Sigmoid colon (tissue), 7 donors: Measurements from ENCODE around the gene PNMA8B. TPM values are rescaled to one million over a fixed set of nuclear protein-coding genes. Genes with fewer than 3 reads are reported as not detected.

Experiments used
- DNase-seq: peaks from one replicate; pipeline ENCODE4 v3.0.0-alpha.2; 2019
- H3K27ac ChIP-seq, 4 donors: fragments of 200-600 bp; sonication (generic); one replicate each; pipeline ENCODE4 v1.5.1; 2016 to 2019; ENCODE audit warnings: mild to moderate bottlenecking in 1 of 4
- H3K27me3 ChIP-seq, 3 donors: fragments of 200-600 bp; sonication (generic); one replicate each; pipeline ENCODE4 v1.5.1; 2019; ENCODE audit warnings: mild to moderate bottlenecking in 1 of 3
- H3K36me3 ChIP-seq, 4 donors: fragments of 200-600 bp; sonication (generic); one replicate each; pipeline ENCODE4 v1.5.1; 2016 to 2019
- H3K4me1 ChIP-seq, 4 donors: fragments of 200-600 bp; sonication (generic); one replicate each; pipeline ENCODE4 v1.5.1; 2017 to 2019
- H3K4me3 ChIP-seq, 4 donors: fragments of 200-600 bp; sonication (generic); one replicate each; pipeline ENCODE4 v1.5.1; 2017 to 2019; ENCODE audit warnings: mild to moderate bottlenecking in 2 of 4, moderate library complexity in 1 of 4
- H3K9me3 ChIP-seq, 4 donors: fragments of 200-600 bp in 3 of 4; sonication (generic) in 3 of 4; one replicate each; pipeline versions ENCODE4 v1.5.1 to v1.6.1; 2013 to 2019
- CTCF ChIP-seq, 4 experiments: fragments of 450-650 bp in 3 of 4; fragments of 200-600 bp in 1 of 4; IDR thresholded peaks; one replicate each; pipeline ENCODE4 v1.5.1; 2016 to 2019; ENCODE audit warnings: antibody characterized with exemption in 4 of 4, mild to moderate bottlenecking in 3 of 4, moderate library complexity in 2 of 4
- EP300 ChIP-seq, 4 donors: sonication (generic); formaldehyde crosslinking; IDR thresholded peaks; one replicate each; pipeline ENCODE4 v1.6.1; 2017; ENCODE audit warnings: antibody characterized with exemption in 4 of 4
- POLR2A ChIP-seq, 2 donors: fragments of 450-650 bp; IDR thresholded peaks; one replicate each; pipeline ENCODE4 v1.6.1; 2016; ENCODE audit warnings: antibody characterized with exemption in 2 of 2, mild to moderate bottlenecking in 2 of 2, moderate library complexity in 2 of 2
- POLR2AphosphoS5 ChIP-seq, 4 donors: sonication (generic); formaldehyde crosslinking; IDR thresholded peaks; one replicate each; pipeline ENCODE4 v1.6.1; 2017; ENCODE audit warnings: antibody characterized with exemption in 4 of 4
- WGBS, 2 donors: extraction: QIAGEN DNeasy Blood & Tissue Kit; methylation state at CpG; one replicate each; pipeline ENCODE4 v1.1.7; 2013; 5-methylcytosine and 5-hydroxymethylcytosine counted together
- intact Hi-C: fragments of 100-400 bp; cut with DNase I; formaldehyde crosslinking; loops from one replicate; pipeline ENCODE4 v1.15.1; 2023
- polyA plus RNA-seq, 3 donors: library from polyadenylated mRNA; stranded (reverse); fragments of 200-250 nt; gene quantifications; one replicate each; pipeline ENCODE4 v1.2.3, GENCODE V29; 2013
- total RNA-seq, 4 donors: library from RNA; depleted of rRNA; stranded (reverse); fragments of >200 nt; gene quantifications; one replicate each; pipeline ENCODE4 v1.1.0, GENCODE V29; 2016
- donor health status: healthy with polysubstance abuse.
- donor health status: Bipolar disorder and iron deficiency.
- donor health status: healthy.

Gene PNMA8B
- total and polyA plus RNA-seq, 7 donors: 0.60 to 1.9 (median 1.4) TPM; not detected in 1

GRCh38 chr19:46492841-46493235, 2.8 kb downstream of the PNMA8B start:
- H3K36me3 ChIP-seq: no peaks in the 10 kb centered on the region
- no peaks in the 10 kb centered on the region for H3K9me3 ChIP-seq
- H3K27ac ChIP-seq: peak overlapping the region; percentile 25 to 67 (median 60)
- peaks cover 0 to 77% (median 47%) of the 10 kb centered on the region in 3 donors for H3K27me3 ChIP-seq
- WGBS, 2 donors: 31 to 51% methylated on average over 17 of the region's 17 CpGs
- peaks cover 0 to 52% (median 44%) of the 10 kb centered on the region in 4 donors for H3K4me1 ChIP-seq
- H3K4me3 ChIP-seq: peak overlapping the region; percentile 32 to 54 (median 46)
- intact Hi-C loops: no loop called here
- no peak for DNase-seq
- TF ChIP-seq EP300 (IDR thresholded peaks at IDR 0.05) (no peak), POLR2A (IDR thresholded peaks at IDR 0.05) (no peak), POLR2AphosphoS5 (IDR thresholded peaks at IDR 0.05) (no peak), CTCF (IDR thresholded peaks at IDR 0.05) (no peak)

GRCh38 chr19:46491975-46492682, 3.5 kb downstream of the PNMA8B start:
- no peak for TF ChIP-seq POLR2AphosphoS5 (IDR thresholded peaks at IDR 0.05)
- no peak for TF ChIP-seq CTCF (IDR thresholded peaks at IDR 0.05)
- TF ChIP-seq EP300 (IDR thresholded peaks at IDR 0.05): no peak
- no peak for TF ChIP-seq POLR2A (IDR thresholded peaks at IDR 0.05)
- Histone ChIP-seq H3K9me3 (no peaks in the 10 kb centered on the region), H3K4me1 (peaks cover 0 to 59% (median 51%) of the 10 kb centered on the region in 4 donors), H3K27ac (no peak overlapping the region), H3K4me3 (peak overlapping the region in 1 of 4 donors; percentile 54), H3K36me3 (no peaks in the 10 kb centered on the region), H3K27me3 (peaks cover 0 to 84% (median 52%) of the 10 kb centered on the region in 3 donors)
- intact Hi-C loops: no loop called here
- DNase-seq: no peak
- 51 to 56% methylated on average over 18 of the region's 18 CpGs for WGBS, 2 donors

GRCh38 chr19:46490774-46491173, 4.9 kb downstream of the PNMA8B start:
- Histone ChIP-seq H3K27me3 (peaks cover 0 to 90% (median 56%) of the 10 kb centered on the region in 3 donors), H3K4me3 (no peak overlapping the region), H3K4me1 (peaks cover 0 to 61% (median 51%) of the 10 kb centered on the region in 4 donors), H3K9me3 (no peaks in the 10 kb centered on the region), H3K27ac (no peak overlapping the region), H3K36me3 (no peaks in the 10 kb centered on the region)
- intact Hi-C loops: no loop called here
- no peak for DNase-seq
- 69 to 70% methylated on average over 9 of the region's 9 CpGs for WGBS, 2 donors
- TF ChIP-seq CTCF (IDR thresholded peaks at IDR 0.05) (no peak), POLR2A (IDR thresholded peaks at IDR 0.05) (no peak), POLR2AphosphoS5 (IDR thresholded peaks at IDR 0.05) (no peak), EP300 (IDR thresholded peaks at IDR 0.05) (no peak)

- 7 to 9% methylated on average over 52 of the region's 52 CpGs for WGBS, 2 donors
- H3K9me3 ChIP-seq: no peaks in the 10 kb centered on the region
- TF ChIP-seq POLR2AphosphoS5 (IDR thresholded peaks at IDR 0.05): peak in 1 of 4 donors; percentile 40
- no peak for TF ChIP-seq POLR2A (IDR thresholded peaks at IDR 0.05)
- no peak for TF ChIP-seq EP300 (IDR thresholded peaks at IDR 0.05)
- TF ChIP-seq CTCF (IDR thresholded peaks at IDR 0.05): peak in 2 of 4 experiments; percentile 17 to 40
- peak; percentile 79 for DNase-seq
- intact Hi-C loops: loop anchor here (5.0 kb wide), 1 partner anchor 207 kb away; no protein-coding TSS in a partner anchor
- H3K36me3 ChIP-seq: no peaks in the 10 kb centered on the region
- H3K4me3 ChIP-seq: peak overlapping the region in 1 of 4 donors; percentile 34
- peaks cover 0 to 50% (median 43%) of the 10 kb centered on the region in 4 donors for H3K4me1 ChIP-seq
- no peak overlapping the region for H3K27ac ChIP-seq
- H3K27me3 ChIP-seq: peaks cover 0 to 80% (median 56%) of the 10 kb centered on the region in 3 donors
Observed at GRCh38 chr19:46489445-46490272, 6.0 kb downstream of the PNMA8B start.
